Measurements from ENCODE around the gene NPRL2. TPM values are rescaled to one million over a fixed set of nuclear protein-coding genes. Genes with fewer than 3 reads are reported as not detected.
A peak's percentile ranks its signal among the peaks of the same experiment; 100 is the strongest.

Gene NPRL2
- total and polyA plus RNA-seq, 2 experiments from 2014 or later = 22.3 to 27.7 TPM

DNA sequence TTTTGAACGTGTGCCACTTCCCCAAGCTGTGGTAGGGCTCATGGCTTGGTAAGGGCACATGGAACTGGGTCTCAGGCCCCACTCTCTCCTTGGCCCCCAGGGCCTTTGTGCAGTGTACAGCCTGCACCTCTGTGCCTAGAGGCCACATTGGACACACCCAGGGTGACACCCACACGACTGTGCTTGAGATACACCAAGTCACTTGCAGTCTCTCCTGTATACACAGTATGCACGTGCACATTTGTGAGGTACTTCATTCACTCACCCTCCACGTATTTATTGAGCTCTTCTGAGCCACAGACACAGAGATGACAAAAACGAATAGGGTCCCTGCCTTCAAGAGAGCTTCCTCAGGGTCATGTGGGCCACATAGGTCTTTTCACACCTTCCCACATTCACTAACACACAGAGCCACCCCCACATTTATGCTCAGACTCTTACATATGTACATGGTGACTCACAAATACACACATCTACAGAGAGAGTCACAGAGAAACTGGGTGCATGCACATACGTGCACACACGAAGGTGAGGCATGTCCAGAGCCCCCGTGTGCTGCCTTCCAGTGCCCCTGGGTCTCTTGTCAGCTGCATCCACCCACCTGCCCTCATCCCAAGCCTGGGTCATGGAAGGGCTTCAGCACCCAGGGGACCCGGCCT is 18.6 kb upstream of the NPRL2 start (continued):
- TF ChIP-seq, protein P1, sequence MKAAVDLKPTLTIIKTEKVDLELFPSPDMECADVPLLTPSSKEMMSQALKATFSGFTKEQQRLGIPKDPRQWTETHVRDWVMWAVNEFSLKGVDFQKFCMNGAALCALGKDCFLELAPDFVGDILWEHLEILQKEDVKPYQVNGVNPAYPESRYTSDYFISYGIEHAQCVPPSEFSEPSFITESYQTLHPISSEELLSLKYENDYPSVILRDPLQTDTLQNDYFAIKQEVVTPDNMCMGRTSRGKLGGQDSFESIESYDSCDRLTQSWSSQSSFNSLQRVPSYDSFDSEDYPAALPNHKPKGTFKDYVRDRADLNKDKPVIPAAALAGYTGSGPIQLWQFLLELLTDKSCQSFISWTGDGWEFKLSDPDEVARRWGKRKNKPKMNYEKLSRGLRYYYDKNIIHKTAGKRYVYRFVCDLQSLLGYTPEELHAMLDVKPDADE (IDR thresholded peaks at IDR 0.05) = no peak
- TF ChIP-seq, protein P2, sequence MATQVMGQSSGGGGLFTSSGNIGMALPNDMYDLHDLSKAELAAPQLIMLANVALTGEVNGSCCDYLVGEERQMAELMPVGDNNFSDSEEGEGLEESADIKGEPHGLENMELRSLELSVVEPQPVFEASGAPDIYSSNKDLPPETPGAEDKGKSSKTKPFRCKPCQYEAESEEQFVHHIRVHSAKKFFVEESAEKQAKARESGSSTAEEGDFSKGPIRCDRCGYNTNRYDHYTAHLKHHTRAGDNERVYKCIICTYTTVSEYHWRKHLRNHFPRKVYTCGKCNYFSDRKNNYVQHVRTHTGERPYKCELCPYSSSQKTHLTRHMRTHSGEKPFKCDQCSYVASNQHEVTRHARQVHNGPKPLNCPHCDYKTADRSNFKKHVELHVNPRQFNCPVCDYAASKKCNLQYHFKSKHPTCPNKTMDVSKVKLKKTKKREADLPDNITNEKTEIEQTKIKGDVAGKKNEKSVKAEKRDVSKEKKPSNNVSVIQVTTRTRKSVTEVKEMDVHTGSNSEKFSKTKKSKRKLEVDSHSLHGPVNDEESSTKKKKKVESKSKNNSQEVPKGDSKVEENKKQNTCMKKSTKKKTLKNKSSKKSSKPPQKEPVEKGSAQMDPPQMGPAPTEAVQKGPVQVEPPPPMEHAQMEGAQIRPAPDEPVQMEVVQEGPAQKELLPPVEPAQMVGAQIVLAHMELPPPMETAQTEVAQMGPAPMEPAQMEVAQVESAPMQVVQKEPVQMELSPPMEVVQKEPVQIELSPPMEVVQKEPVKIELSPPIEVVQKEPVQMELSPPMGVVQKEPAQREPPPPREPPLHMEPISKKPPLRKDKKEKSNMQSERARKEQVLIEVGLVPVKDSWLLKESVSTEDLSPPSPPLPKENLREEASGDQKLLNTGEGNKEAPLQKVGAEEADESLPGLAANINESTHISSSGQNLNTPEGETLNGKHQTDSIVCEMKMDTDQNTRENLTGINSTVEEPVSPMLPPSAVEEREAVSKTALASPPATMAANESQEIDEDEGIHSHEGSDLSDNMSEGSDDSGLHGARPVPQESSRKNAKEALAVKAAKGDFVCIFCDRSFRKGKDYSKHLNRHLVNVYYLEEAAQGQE (IDR thresholded peaks at IDR 0.05; ENCODE audit: unreplicated experiment) = no peak
- no peak for TF ChIP-seq CREB1 (CRISPR knock-in tag; IDR thresholded peaks at IDR 0.05; ENCODE audit: low read depth)

DNA sequence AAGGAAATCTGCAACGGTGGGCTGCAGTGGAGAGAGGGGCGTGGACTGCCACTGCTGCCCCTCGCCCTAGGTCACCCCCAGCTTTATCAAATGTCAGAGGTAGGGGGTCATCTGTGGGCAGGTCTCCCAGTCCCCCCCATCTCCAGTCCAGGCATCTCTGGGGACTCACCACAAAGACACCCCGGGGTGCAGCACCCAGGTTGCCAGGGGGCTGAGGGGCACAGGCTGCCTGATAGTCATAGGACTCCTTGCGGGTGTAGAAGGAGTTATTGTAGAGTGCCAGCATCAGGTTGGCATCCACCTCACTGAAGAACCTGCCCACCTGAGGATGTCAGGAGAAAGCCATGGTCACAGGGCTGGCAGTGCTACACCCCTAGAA is 15.3 kb upstream of the NPRL2 start:
- Histone ChIP-seq H3K36me3 (ENCODE audit: insufficient read depth) (no peaks in the 10 kb centered on the region), H3K9me2 (ENCODE audit: insufficient read depth) (no peaks in the 10 kb centered on the region), H3K4me1 (ENCODE audit: insufficient read depth) (no peaks in the 10 kb centered on the region; the same call in 1 of the 2 replicates), H3F3A (replicated peaks; ENCODE audit: low read depth) (0 out of 2 replicates have a peak, but pooled peaks cover 5% of the 10 kb centered on the region), H3K4me2 (peak overlapping the region; percentile 95), H2AFZ (peak overlapping the region; percentile 86; the same call in 1 of the 2 replicates), H3K27me3 (ENCODE audit: insufficient read depth) (peaks cover 11% of the 10 kb centered on the region; the same call in 1 of the 2 replicates), H3K79me2 (replicated peaks; ENCODE audit: insufficient read depth) (no peaks in the 10 kb centered on the region), H3K27ac (ENCODE audit: low read depth) (no peak overlapping the region), H4K20me1 (replicated peaks; ENCODE audit: insufficient read depth) (no peaks in the 10 kb centered on the region), H3K4me3 (peak overlapping the region; percentile 78)
- DNase-seq (ENCODE audit: low spot score) (no peak), ATAC-seq (no peak)
- H3K9me3 Mint-ChIP-seq = no peaks in the 10 kb centered on the region
- peak overlapping the region; percentile 77 for H3K4me3 Mint-ChIP-seq
- peaks cover 8% of the 10 kb centered on the region for H3K4me1 Mint-ChIP-seq
- H3K27me3 Mint-ChIP-seq (ENCODE audit: insufficient read depth, low read depth, poor library complexity) = peaks cover 19% of the 10 kb centered on the region
- no peaks in the 10 kb centered on the region for H3K36me3 Mint-ChIP-seq (ENCODE audit: low read depth)
- 0 out of 2 replicates have a peak overlapping the region, but pooled peaks have one; percentile 40 for H3K27ac Mint-ChIP-seq
- no peak for TF ChIP-seq JUNB (IDR thresholded peaks at IDR 0.05; ENCODE audit: unreplicated experiment)
- no peak for TF ChIP-seq ZNF331 (CRISPR knock-in tag; IDR thresholded peaks at IDR 0.05; ENCODE audit: low read depth)
- TF ChIP-seq EZH2phosphoT487 (IDR thresholded peaks at IDR 0.05; ENCODE audit: unreplicated experiment) = no peak
- TF ChIP-seq, protein P2 (IDR thresholded peaks at IDR 0.05; ENCODE audit: unreplicated experiment) = no peak
- TF ChIP-seq, protein P1 (IDR thresholded peaks at IDR 0.05) = no peak
- TF ChIP-seq, protein P3, sequence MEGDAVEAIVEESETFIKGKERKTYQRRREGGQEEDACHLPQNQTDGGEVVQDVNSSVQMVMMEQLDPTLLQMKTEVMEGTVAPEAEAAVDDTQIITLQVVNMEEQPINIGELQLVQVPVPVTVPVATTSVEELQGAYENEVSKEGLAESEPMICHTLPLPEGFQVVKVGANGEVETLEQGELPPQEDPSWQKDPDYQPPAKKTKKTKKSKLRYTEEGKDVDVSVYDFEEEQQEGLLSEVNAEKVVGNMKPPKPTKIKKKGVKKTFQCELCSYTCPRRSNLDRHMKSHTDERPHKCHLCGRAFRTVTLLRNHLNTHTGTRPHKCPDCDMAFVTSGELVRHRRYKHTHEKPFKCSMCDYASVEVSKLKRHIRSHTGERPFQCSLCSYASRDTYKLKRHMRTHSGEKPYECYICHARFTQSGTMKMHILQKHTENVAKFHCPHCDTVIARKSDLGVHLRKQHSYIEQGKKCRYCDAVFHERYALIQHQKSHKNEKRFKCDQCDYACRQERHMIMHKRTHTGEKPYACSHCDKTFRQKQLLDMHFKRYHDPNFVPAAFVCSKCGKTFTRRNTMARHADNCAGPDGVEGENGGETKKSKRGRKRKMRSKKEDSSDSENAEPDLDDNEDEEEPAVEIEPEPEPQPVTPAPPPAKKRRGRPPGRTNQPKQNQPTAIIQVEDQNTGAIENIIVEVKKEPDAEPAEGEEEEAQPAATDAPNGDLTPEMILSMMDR (conservative IDR thresholded peaks at IDR 0.05; ENCODE audit: low read depth in 2 of 2) = no peak
- TF ChIP-seq EZH2 (IDR thresholded peaks at IDR 0.05; ENCODE audit: low read depth, unreplicated experiment) = no peak
